HepG2 (cell line): Measurements from ENCODE around the gene ACSL4. TPM values are rescaled to one million over a fixed set of nuclear protein-coding genes. Genes with fewer than 3 reads are reported as not detected.

Experiments used
- BHLHE40 ChIP-seq: IDR thresholded peaks from 2 replicates; pipeline ENCODE4 v1.6.1; 2011; ENCODE audit warnings: low read length, improper control_type of control experiment
- CBX5 ChIP-seq: sonication (generic); formaldehyde crosslinking; IDR thresholded peaks from 2 replicates; pipeline ENCODE4 v1.4.0; 2020; ENCODE audit warnings: missing genetic modification reagents, borderline replicate concordance
- DNMT3B ChIP-seq: conservative IDR thresholded peaks from 2 replicates; pipeline ENCODE4 v1.6.1; 2016; ENCODE audit warnings: missing biosample characterization, control low read depth
- JUNB ChIP-seq: sonication (generic); formaldehyde crosslinking; IDR thresholded peaks from 2 replicates; pipeline ENCODE4 v1.8.0; 2022; ENCODE audit warnings: missing genetic modification reagents, mild to moderate bottlenecking, borderline replicate concordance
- KDM5A ChIP-seq: fragments of 200-600 bp; sonication (generic); IDR thresholded peaks from 2 replicates; pipeline ENCODE4 v1.7.0; 2018; ENCODE audit warnings: antibody characterized with exemption, mild to moderate bottlenecking, low read length, borderline replicate concordance
- KLF16 ChIP-seq, 2 experiments: sonication (generic) in 1 of 2; formaldehyde crosslinking in 1 of 2; IDR thresholded peaks; 2 replicates each; pipeline versions ENCODE4 v1.6.1 to v1.8.0; 2016 to 2023; ENCODE audit warnings: missing genetic modification reagents in 2 of 2, missing compliant biosample characterization in 1 of 2
- NFE2L1 ChIP-seq: sonication (generic); formaldehyde crosslinking; IDR thresholded peaks from 2 replicates; pipeline ENCODE4 v1.4.0; 2020; ENCODE audit warnings: missing genetic modification reagents, mild to moderate bottlenecking, borderline replicate concordance
- RFXAP ChIP-seq: sonication (generic); formaldehyde crosslinking; IDR thresholded peaks from 2 replicates; pipeline ENCODE4 v1.4.0; 2020; ENCODE audit warnings: missing genetic modification reagents, borderline replicate concordance
- SP1 ChIP-seq, 2 experiments: fragments of 450-650 bp in 1 of 2; sonication (generic) in 1 of 2; formaldehyde crosslinking in 1 of 2; IDR thresholded peaks; 2 replicates each; pipeline versions ENCODE4 v1.4.0 to v1.6.1; 2016 to 2020; ENCODE audit warnings: missing genetic modification reagents in 1 of 2
- SP5 ChIP-seq: IDR thresholded peaks from 2 replicates; pipeline ENCODE4 v1.6.1; 2016; ENCODE audit warnings: low read depth, borderline replicate concordance
- TCF7 ChIP-seq: sonication (generic); IDR thresholded peaks from 2 replicates; pipeline ENCODE4 v1.6.1; 2016; ENCODE audit warnings: antibody characterized with exemption, low read depth
- ZNF251 ChIP-seq: sonication (generic); formaldehyde crosslinking; IDR thresholded peaks from 2 replicates; pipeline ENCODE4 v1.9.0; 2021; ENCODE audit warnings: mild to moderate bottlenecking, missing genetic modification reagents
- ZSCAN31 ChIP-seq: sonication (generic); formaldehyde crosslinking; IDR thresholded peaks from 2 replicates; pipeline ENCODE4 v1.5.0; 2020; ENCODE audit warnings: low read depth, mild to moderate bottlenecking, missing genetic modification reagents
- polyA plus RNA-seq, 8 experiments: library from polyadenylated mRNA; depleted of rRNA in 3 of 8; stranded (reverse) in 7 of 8; unstranded in 1 of 8; fragments of >200 nt; fragmentation: Illumina TruSeq in 4 of 8; extraction: Trizol in 4 of 8; gene quantifications; 2 replicates each; pipeline versions ENCODE4 v1.2.1 to v1.2.3, GENCODE V29; 2011 to 2016; ENCODE audit warnings: low read depth in 4 of 8, missing spikeins in 1 of 8, mixed read lengths in 1 of 8; ENCODE audit not compliant: insufficient read depth in 1 of 8
- total RNA-seq, 5 experiments: library from RNA; depleted of rRNA; stranded (reverse); fragments of >200 nt; fragmentation: Illumina TruSeq; extraction: Trizol; gene quantifications; 2 replicates each; pipeline ENCODE4 v1.2.3, GENCODE V29; 2016; ENCODE audit warnings: low read depth in 1 of 5
- TF ChIP-seq, protein P1 (sequence below): sonication (generic); formaldehyde crosslinking; IDR thresholded peaks from 2 replicates; pipeline ENCODE4 v1.9.0; 2021; ENCODE audit warnings: mild to moderate bottlenecking, missing genetic modification reagents
- TF ChIP-seq, protein P2 (sequence below): IDR thresholded peaks from 2 replicates; pipeline ENCODE4 v1.6.1; 2016; ENCODE audit warnings: low read depth, borderline replicate concordance
- TF ChIP-seq, protein P3 (sequence below): IDR thresholded peaks from 2 replicates; pipeline ENCODE4 v1.6.1; 2018; ENCODE audit warnings: missing genetic modification reagents
- TF ChIP-seq, protein P4 (sequence below): conservative IDR thresholded peaks from 2 replicates; pipeline ENCODE4 v1.6.1; 2018; ENCODE audit warnings: missing genetic modification reagents
- TF ChIP-seq, protein P5 (sequence below): IDR thresholded peaks from 2 replicates; pipeline ENCODE4 v1.6.1; 2012; ENCODE audit warnings: inconsistent platforms
- TF ChIP-seq, protein P6 (sequence below): sonication (generic); formaldehyde crosslinking; IDR thresholded peaks from 2 replicates; pipeline ENCODE4 v1.4.0; 2020; ENCODE audit warnings: missing genetic modification reagents

The ACSL4 gene
- total and polyA plus RNA-seq, 2 of the 13 experiments (the other 11 are each of a cell fraction or from before 2014, with no cell fraction given) = 207 to 316 TPM

DNA sequence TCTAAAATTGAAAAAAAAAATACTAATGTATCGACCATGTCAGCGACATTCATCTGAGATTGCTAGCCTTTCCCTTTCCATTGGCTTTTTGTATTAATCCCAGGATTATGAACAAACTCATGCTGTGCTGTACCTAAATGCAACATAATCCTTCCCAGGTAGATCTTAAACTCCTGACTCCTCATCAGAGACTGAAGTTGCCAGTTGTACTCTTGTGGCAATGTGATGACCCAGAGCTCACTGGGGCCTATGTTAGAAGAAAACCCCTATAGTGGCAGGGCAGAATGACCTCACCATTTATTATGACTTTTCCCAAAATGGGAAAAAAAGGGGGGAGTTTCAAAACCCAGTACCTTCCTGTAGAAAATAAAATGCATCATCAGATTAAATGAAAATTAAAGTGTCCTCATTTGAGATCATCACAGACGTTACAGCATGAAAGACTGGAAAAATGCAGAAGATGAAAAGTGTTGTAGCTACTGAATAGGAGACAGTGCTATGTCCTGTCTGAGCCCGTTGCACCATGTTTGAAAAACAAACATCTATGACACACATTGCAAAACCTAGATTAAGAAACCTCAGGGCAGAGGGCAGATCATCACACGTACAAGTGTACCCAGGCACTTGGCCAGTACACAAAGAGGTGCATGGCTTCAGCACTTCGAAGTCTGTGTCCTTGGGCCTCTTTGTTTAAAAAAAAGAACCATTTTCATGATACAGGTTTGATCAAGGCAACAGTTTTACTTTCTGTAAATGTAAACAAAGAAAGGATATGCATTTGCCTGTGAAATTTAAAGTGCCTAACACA lies 6.8 kb upstream of the ACSL4 start (continued):
- TF ChIP-seq, protein P1, sequence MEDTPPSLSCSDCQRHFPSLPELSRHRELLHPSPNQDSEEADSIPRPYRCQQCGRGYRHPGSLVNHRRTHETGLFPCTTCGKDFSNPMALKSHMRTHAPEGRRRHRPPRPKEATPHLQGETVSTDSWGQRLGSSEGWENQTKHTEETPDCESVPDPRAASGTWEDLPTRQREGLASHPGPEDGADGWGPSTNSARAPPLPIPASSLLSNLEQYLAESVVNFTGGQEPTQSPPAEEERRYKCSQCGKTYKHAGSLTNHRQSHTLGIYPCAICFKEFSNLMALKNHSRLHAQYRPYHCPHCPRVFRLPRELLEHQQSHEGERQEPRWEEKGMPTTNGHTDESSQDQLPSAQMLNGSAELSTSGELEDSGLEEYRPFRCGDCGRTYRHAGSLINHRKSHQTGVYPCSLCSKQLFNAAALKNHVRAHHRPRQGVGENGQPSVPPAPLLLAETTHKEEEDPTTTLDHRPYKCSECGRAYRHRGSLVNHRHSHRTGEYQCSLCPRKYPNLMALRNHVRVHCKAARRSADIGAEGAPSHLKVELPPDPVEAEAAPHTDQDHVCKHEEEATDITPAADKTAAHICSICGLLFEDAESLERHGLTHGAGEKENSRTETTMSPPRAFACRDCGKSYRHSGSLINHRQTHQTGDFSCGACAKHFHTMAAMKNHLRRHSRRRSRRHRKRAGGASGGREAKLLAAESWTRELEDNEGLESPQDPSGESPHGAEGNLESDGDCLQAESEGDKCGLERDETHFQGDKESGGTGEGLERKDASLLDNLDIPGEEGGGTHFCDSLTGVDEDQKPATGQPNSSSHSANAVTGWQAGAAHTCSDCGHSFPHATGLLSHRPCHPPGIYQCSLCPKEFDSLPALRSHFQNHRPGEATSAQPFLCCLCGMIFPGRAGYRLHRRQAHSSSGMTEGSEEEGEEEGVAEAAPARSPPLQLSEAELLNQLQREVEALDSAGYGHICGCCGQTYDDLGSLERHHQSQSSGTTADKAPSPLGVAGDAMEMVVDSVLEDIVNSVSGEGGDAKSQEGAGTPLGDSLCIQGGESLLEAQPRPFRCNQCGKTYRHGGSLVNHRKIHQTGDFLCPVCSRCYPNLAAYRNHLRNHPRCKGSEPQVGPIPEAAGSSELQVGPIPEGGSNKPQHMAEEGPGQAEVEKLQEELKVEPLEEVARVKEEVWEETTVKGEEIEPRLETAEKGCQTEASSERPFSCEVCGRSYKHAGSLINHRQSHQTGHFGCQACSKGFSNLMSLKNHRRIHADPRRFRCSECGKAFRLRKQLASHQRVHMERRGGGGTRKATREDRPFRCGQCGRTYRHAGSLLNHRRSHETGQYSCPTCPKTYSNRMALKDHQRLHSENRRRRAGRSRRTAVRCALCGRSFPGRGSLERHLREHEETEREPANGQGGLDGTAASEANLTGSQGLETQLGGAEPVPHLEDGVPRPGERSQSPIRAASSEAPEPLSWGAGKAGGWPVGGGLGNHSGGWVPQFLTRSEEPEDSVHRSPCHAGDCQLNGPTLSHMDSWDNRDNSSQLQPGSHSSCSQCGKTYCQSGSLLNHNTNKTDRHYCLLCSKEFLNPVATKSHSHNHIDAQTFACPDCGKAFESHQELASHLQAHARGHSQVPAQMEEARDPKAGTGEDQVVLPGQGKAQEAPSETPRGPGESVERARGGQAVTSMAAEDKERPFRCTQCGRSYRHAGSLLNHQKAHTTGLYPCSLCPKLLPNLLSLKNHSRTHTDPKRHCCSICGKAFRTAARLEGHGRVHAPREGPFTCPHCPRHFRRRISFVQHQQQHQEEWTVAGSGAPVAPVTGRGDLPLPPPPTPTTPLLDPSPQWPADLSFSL = 0 out of 2 replicates have a peak, but pooled peaks have one; percentile 22
- TF ChIP-seq DNMT3B (0 out of 2 replicates have a peak, but pooled peaks have one; percentile 63), BHLHE40 (peak; percentile 65), JUNB (CRISPR knock-in tag) (peak; percentile 68; the same call in 1 of the 2 replicates), SP1 (IDR thresholded peaks at IDR 0.05) (no peak), SP1 (CRISPR knock-in tag; IDR thresholded peaks at IDR 0.05) (peak; percentile 47; the same call in 1 of the 2 replicates), TCF7 (peak; percentile 96), RFXAP (peak; percentile 70; the same call in 1 of the 2 replicates), KDM5A (no peak), ZNF251 (no peak), ZSCAN31 (CRISPR knock-in tag) (no peak), CBX5 (CRISPR knock-in tag) (peak; percentile 82; the same call in 1 of the 2 replicates), SP5 (peak; percentile 64; the same call in 1 of the 2 replicates), NFE2L1 (CRISPR knock-in tag) (no peak), KLF16 (CRISPR knock-in tag; IDR thresholded peaks at IDR 0.05) (peak in 1 of 2 experiments; percentile 66; a peak in 2 of 4 replicates)
- TF ChIP-seq, protein P2, sequence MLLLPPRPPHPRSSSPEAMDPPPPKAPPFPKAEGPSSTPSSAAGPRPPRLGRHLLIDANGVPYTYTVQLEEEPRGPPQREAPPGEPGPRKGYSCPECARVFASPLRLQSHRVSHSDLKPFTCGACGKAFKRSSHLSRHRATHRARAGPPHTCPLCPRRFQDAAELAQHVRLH (CRISPR knock-in tag) = 0 out of 2 replicates have a peak, but pooled peaks have one; percentile 44
- TF ChIP-seq, protein P3, sequence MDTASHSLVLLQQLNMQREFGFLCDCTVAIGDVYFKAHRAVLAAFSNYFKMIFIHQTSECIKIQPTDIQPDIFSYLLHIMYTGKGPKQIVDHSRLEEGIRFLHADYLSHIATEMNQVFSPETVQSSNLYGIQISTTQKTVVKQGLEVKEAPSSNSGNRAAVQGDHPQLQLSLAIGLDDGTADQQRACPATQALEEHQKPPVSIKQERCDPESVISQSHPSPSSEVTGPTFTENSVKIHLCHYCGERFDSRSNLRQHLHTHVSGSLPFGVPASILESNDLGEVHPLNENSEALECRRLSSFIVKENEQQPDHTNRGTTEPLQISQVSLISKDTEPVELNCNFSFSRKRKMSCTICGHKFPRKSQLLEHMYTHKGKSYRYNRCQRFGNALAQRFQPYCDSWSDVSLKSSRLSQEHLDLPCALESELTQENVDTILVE (CRISPR knock-in tag) = peak; percentile 65
- TF ChIP-seq, protein P4, sequence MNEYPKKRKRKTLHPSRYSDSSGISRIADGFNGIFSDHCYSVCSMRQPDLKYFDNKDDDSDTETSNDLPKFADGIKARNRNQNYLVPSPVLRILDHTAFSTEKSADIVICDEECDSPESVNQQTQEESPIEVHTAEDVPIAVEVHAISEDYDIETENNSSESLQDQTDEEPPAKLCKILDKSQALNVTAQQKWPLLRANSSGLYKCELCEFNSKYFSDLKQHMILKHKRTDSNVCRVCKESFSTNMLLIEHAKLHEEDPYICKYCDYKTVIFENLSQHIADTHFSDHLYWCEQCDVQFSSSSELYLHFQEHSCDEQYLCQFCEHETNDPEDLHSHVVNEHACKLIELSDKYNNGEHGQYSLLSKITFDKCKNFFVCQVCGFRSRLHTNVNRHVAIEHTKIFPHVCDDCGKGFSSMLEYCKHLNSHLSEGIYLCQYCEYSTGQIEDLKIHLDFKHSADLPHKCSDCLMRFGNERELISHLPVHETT (CRISPR knock-in tag) = no peak; the same call in 1 of the 2 replicates
- TF ChIP-seq, protein P5, sequence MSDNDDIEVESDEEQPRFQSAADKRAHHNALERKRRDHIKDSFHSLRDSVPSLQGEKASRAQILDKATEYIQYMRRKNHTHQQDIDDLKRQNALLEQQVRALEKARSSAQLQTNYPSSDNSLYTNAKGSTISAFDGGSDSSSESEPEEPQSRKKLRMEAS = peak; percentile 83
- TF ChIP-seq, protein P6, sequence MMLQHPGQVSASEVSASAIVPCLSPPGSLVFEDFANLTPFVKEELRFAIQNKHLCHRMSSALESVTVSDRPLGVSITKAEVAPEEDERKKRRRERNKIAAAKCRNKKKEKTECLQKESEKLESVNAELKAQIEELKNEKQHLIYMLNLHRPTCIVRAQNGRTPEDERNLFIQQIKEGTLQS = peak; percentile 80
